ENCODE data around the gene PDE1C. TPM values are rescaled to one million over a fixed set of nuclear protein-coding genes. Genes with fewer than 3 reads are reported as not detected.
A peak's percentile ranks its signal among the peaks of the same experiment; 100 is the strongest.

Gene PDE1C
- total RNA-seq, 1 donor from 2014 or later, result under 0.01 TPM

DNA sequence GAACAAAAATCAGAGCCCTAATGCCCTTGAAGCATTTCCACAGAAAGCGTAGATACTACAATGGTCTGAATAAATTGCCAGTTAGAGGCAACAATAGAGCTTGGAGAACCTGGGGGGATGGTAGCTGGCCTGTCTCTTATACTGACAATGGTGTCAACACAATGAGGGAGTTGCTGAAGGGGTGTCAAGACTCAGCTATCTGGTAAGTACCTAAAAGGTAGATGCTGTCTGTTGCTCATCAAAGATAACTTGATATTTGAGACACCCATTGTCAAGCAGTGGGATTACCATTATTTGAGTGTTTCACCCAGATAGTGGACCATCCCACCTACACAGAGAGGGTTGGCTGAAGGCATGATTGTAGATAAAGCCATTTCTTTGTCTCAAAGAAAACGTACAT, 72.8 kb downstream of the PDE1C start:
- DNase-seq (ENCODE audit: low read depth in 2 of 2), result no peak

DNA sequence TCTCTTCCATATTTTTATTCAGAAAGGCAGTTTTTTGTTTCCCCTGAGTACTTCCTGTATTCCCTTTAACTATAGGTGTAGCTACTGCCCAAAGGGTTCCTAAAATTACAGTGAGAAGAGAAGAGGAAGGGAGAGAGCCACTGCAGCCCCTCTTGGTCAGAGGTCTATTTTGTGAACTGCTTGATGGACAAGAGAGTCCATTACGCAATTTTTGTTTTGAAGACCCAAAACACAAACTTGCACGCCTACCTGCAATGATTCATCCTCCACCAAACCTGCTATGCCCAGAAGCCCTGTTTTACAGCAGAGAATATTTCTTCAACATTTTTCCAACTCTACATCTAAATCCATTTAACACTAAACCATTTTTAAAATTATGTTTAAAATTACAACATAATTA, 75.1 kb downstream of the PDE1C start:
- DNase-seq (ENCODE audit: low read depth in 2 of 2), result no peak

DNA sequence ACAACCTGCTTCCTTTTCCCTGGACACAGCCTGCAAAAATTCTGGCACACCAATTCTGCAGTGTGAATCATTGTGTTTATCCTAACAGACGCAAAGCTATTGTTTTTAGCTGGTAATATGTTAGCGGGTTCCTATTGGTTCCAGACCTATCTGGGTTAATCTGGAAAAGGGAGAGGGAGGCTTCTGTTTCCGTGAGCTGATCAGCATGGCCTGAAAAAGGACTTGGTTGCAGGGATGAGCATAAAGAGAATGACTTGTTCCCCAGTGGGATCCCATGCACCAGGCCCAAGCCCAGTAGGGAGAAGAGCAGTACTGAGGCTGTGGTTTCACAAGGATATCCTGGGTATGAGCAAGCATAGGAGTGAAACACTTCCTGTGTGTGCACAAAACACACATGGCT, 78.4 kb downstream of the PDE1C start:
- peak; percentile 71 to 82 for DNase-seq (ENCODE audit: low read depth in 2 of 2)

DNA sequence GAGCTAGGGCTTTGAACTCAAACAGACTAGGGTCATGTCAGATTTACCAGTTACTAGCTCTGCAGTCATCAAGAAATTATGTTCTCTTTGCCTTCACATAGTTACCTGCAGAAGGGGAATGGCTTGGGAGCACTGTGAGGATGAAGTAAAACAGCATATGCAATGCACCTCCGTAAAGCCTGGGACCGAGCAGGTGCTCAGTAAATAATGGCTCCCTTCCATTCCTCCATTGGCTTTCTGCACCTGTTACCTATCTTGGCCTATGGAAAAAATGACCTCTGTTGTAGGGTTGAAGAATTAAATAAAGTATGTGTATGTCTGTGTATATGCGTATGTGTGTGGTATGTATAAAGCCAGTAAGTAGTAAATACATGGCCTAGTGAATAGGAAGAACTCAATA, 78.8 kb downstream of the PDE1C start:
- DNase-seq (ENCODE audit: low read depth in 2 of 2), result peak in 1 of 2 donors; percentile 3

DNA sequence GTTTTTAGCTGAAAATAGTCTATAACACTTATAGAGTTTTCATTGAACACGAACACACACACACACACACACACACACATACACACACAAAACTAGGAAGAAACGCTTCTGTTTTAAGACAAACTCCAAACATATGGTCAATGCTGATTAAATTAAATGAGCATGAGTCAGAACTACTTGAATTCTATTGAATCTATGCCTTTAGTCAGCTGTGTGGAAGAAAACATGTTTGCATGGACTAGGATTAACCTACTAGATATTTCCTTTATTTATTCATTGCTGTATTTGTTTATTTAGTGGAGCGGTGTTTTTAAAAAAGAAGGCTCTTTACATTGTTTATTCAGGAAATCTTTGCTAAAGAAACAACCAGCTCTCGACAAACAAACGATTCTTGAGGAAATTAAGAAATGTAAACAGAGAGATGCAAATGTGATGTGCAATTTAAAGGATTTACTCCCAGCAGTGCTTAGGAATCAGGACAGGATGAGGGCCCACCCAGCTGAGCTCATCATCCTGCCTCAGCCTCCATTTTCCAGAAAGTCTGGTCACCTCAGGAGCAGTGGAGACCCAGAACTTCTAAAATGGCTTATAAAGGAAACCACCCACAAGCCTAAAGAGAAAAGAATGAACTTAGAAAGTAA, 83.2 kb downstream of the PDE1C start:
- peak in 1 of 2 donors; percentile 27 for DNase-seq (ENCODE audit: low read depth in 2 of 2)

DNA sequence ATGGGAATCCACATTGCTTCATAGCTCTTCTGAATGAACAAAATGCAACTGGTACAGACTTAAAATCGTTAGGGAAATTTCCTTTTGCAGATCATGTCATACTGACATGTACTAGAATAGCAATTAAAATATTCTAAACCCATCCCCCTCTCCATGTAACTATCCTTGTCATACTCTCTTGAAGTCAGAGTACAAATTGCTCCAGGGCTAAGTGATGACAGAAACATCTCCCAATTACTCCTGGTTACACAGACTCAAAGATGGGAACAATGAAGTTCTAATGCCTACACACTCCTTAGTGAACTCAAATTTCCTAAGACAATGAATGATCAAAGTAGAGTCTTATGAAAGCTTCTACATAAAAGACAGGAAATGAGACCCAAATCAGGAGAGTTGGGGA, 87.2 kb downstream of the PDE1C start:
- DNase-seq (ENCODE audit: low read depth in 2 of 2), result no peak

DNA sequence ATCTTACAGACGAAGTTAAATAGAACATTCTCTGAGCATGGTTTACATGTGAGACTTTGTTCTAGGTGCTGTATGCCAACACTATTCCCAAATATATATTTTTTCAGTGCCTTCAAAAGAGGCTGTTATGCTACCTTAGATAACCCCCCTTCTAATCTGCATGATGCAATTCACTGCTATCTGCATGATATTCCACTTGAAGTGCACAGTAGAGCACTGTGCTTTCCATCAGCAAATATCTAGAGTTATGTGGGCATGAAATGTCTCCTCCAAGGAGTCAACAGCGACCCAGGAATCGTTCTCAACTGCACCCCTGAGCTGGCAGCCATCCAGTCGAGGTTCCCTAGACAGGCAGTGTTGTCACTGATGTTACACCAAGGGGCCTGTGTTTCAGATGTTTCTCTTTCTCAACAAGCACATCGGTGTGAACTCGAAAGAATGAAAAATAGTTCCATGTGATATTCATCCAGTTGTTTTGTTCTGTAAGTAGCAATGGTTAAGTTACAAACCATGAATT, 88.3 kb downstream of the PDE1C start:
- no peak for DNase-seq (ENCODE audit: low read depth in 2 of 2)

DNA sequence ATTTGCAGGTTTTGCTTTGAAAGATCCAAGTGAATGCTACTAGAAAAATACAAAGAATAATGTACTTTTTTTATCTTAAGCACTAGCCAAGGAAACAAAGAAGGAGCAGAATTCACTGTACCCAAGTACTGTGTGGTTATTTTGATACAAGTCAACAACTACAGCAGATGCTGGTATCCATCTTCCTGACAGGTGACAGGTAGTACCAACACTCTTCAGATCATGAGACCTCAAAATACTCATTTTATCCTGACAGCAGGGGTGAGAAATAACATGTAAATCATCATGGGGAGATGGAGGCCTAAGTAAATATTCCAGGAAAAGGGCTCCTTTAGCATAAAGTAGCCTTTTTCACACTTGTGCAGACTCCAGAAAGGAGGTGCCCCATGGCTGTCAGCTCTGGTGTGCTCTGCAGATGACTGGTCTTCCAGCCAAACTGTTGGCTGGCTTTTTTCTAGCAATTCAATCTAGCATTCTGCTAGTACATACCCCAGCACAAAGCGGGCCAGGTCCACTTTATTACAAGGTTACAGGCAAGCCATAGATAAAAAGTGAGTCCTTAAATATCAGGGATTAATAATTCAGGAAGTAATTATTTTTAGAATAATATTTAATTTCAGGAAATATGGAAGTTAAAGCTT, 90.4 kb downstream of the PDE1C start:
- DNase-seq (ENCODE audit: low read depth in 2 of 2), result no peak

DNA sequence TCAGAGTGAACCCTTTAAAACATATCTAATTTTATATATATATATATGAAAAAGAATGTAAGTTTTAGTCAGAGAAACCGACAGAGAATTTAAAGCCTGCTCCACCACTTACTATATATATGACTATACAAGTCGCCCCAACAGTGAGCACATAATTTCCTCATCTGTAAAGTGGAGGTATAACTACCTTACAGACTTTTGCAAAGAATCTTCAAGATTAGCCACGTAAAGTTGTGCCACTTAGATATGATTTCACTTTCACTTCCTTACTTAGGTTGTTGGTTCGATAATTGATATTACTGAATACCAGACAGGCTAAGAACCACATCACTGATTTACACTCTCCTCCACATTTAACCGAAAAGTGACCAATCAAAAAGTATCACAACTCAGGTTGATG, 94.7 kb downstream of the PDE1C start:
- no peak for DNase-seq (ENCODE audit: low read depth in 2 of 2)

DNA sequence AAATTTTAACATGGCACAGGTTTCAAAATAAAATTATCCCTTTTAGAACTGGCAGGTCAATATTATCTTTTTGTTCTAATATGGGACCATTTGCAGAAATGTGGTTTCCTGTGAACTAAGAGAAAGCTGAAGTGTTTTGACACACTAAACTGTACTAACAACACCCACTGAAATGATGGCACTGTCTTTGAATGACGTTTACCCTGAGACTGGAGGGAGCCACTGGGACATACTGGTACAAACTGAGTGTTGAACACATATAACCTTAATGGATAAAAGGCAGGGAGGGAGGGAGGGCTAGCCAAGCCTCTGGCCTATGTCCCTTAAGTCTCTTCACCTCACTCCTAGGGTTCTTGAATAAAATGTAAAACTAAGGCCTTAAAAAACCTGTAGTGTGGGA, 95.9 kb downstream of the PDE1C start:
- no peak for DNase-seq (ENCODE audit: low read depth in 2 of 2)

DNA sequence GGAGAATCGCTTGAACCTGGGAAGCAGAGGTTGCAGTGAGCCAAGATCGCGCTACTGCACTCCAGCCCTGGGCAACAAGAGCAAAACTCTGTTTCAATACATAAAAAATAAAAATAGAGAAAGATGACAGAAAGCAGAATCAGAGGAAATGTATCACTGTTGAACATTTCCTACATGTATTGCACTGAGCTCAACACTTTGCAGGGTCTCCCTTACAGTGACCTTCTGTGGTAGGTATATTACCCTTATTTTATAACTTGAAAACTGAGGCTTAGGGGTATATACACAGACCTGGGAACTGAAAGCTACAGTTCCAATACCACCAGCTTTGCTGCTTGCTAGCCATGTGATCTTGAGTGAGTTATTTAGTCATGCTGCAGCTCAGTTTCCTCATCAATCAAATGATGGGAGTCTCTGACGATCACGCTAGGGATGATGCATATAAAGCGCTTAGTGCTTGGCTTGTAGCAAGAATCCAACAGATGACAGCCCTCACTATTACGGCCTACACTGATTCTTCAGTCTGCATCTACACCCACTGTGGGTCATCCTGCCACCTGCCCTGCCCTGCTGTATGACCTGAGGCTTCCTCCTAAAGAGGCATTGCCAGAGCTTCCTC, 99.0 kb downstream of the PDE1C start:
- peak in 1 of 2 donors; percentile 38 for DNase-seq (ENCODE audit: low read depth in 2 of 2)

DNA sequence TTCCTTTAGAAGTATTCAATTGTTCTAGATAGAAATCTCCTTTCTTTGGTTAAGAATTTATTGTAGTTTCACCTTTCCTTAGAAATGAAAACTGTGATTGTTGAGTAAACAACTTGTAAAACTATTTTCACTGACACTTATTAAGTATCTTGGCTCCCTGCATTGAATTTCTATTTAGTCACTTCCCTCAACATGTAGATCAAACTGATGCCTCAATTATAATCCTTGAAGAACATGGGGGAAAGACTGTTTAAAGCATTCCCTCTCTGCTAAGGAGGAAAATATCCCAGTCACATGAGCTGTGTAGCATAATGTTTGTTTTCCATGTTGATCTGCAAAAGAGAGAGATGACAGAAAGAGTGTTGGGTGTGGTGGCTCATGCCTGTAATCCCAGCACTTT, 99.7 kb downstream of the PDE1C start:
- DNase-seq (ENCODE audit: low read depth in 2 of 2), result no peak

DNA sequence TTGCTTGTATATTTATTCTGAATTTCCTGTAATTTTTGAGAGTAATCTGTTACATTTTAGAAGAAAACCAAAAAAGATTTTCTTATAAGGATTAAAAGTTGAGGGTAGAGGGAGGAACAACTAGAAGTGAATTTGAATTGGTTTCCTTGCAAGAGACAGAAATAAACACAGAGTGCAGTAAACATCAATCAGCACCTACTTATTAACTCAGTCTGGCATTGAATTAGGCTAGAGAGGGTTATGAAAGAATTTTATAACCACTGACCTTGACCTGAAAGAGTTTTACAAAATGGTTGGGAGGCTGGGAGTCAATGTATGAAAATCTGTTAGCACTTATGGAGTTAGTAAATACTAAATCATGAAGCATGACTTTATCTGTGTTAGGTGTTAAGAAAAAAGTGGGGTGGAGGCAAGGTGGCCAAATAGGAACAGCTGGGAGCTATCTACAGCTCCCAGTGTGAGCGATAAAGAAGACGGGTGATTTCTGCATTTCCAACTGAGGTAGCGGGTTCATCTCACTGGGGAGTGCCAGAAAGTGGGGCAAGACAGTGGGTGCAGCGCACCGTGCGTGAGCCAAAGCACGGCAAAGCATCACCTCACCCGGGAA, 106.5 kb downstream of the PDE1C start:
- no peak for DNase-seq (ENCODE audit: low read depth in 2 of 2)

DNA sequence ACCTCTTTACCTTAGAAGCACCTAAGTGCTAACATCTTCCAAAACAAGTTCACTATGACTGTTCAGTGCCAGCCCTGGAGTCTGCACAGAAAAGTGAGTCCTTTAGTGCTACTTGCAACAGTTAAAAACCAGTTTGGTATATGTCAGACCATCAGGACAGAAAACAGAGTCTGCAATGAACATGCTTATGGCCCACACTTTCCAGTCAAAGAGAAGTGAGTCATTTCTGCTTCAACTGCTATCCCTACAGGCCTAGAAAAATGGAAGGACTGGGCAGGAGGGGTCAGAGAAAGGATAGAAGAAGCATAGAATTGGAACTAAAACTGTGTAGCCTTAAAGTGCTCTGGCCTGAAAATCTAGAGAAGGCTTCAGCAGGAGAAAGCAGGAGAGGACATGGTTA, 108.0 kb downstream of the PDE1C start:
- no peak for DNase-seq (ENCODE audit: low read depth in 2 of 2)

DNA sequence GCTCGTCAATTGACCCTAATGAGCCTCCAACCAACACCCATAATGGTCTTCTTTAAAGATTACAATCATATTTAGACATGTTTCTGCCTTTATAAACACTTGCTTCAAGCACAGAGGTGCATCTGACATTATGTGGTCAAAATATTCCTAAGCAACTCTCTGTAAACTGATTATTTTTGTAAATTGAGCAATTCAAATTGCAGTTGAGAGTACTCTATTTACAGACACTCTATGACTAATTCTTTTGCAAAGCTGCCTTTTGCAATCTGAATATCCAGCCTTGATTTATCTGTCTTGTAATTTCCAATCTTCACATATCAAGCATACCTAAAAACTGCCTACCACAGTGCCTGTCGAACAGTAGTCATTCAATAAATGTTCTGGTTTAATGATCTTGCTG, 112.0 kb downstream of the PDE1C start:
- no peak for DNase-seq (ENCODE audit: low read depth in 2 of 2)

DNA sequence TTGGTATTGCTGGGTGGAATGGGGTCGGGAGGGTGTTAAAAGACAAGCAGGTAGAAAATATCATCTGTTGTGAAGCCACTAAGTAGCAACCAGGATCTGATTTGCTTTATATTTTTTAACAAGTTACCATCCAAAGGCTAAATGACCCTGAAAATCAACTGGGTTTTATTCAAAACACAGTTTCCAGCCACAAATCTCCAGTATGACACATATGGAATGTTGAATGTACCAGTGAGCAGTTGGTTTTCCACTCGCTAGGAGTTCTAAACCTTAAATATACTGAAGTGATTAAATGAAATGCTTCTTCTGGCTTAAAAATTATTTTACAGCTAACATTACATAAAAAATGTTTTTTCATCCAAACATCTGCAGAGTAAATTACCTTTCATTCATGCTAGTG, 112.5 kb downstream of the PDE1C start:
- no peak for DNase-seq (ENCODE audit: low read depth in 2 of 2)

DNA sequence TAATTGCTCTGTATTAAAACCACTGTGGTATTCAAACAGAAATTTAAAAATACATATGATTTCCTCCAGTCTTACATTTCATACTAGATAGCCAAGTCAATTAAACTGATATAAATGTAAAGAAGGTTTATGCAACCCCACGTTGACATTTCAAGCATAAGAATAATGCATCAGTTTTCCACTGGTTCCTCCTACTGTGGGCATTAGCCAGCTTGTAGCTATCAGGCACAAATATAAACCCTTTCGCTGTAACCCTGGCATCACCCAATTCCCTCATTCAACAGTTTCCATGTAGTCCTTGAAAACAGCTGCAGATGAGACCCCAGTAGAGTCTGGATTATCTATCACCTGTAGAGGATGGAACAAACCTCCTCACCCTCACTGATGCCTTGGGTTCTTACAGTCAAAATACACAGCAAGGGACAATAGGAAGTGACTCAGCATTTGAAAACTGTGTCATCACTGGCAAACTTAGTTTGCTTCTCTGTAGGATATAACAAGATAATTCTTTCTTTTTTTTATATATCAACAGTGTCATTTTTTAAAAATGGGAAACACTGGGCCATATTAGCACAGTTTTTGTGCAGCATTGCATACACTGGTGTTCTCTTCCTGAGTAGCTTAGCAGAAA, 113.0 kb downstream of the PDE1C start:
- DNase-seq (ENCODE audit: low read depth in 2 of 2), result peak in 1 of 2 donors; percentile 51

DNA sequence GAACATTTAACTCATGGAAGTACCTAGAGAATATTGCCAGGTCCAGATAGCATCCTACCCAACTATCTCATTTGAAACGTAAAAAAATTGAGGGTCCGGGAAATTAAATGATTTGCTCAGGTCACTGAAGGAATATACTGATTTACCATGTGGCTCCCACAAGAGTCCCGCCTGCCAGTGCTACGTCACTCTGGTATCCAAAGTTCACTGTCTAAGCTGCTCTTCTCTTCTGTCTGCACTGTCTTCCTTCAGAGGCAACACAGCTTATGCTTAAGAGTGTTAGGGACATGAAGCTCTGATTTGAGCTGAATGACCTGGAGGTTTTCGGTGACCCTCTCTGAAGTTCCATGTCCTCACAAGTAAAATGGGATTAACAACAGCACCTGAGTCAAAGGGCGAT, 114.6 kb downstream of the PDE1C start:
- no peak for DNase-seq (ENCODE audit: low read depth in 2 of 2)

DNA sequence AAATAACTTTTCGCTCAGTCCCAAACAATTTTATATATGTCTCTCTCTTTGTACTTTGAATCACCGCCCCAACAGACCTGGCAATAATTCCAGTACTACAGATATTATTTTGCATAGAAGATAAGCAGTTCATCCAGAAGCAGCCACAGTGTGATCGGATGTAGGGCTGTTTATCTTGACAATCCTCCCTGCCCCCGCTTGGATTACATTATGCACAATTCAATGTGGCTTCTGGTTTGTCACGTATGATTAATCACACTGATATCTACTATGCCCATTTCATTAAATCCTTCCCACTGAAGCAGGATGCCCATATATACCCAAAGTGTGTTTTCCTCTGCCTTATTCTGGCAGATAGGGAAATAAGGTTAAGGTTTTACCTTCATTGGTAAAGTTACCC, 115.2 kb downstream of the PDE1C start:
- peak in 1 of 2 donors; percentile 72 for DNase-seq (ENCODE audit: low read depth in 2 of 2)

DNA sequence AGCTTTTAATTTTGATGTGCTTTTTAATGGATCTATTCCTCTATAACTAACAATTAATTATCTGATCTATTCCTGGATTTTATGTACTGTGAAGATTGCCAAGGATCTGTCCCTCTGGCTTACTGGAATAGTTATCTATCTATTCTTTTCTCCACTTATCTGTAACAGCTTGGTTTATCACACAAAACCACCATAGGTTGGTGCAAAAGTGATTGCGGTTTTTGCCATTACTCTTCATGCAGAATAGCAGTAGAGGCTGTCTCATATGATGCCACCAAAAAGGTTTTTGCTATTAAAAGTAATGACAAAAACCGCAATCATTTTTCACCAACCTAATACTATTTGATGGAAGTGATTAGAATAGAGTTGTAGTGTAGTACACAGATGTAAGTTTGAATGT, 115.7 kb downstream of the PDE1C start:
- DNase-seq (ENCODE audit: low read depth in 2 of 2), result no peak

DNA sequence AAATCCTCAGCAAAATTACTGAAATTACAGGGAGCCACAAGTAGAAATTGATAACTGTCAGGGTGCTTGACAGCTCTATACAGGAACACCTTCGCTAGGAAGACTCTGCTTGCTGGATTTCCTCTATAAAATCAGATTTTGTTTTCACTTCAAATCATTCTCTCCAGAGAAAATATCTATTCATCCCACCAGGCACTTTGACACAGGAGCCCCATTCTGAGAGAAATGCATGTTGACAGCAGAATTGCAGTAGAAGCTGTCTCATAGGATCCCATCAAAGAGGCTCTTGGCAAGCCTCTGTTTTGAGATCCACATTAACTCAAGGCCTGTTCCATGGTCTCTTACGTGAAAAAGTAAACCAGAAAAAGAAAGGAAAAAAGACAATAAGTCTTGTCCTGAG, 116.8 kb downstream of the PDE1C start:
- no peak for DNase-seq (ENCODE audit: low read depth in 2 of 2)
